ENCODE data around the gene CREBZF. TPM values are rescaled to one million over a fixed set of nuclear protein-coding genes. Genes with fewer than 3 reads are reported as not detected.
"Not testable (repeated sequence)": the region's sequence is repeated elsewhere in the genome, so short reads cannot be mapped to it uniquely, and the experiment has no call there.

CREBZF gene
- total RNA-seq, 1 donor from 2014 or later = 66.3 TPM

GRCh38 chr11:85682330-85683305 lies 17.7 kb upstream of the CREBZF start:
- Mint-ChIP-seq H3K4me3 (ENCODE audit: low read depth) (no peak overlapping the region), H3K9me3 (ENCODE audit: low read depth) (no peaks in the 10 kb centered on the region), H3K27ac (no peak overlapping the region)

GRCh38 chr11:85680897-85681296 lies 16.0 kb upstream of the CREBZF start:
- no peak for DNase-seq (ENCODE audit: low spot score, unreplicated experiment)
- Mint-ChIP-seq H3K27me3 (no peaks in the 10 kb centered on the region), H3K36me3 (ENCODE audit: insufficient read depth) (no peaks in the 10 kb centered on the region), H3K4me3 (ENCODE audit: low read depth) (no peak overlapping the region), H3K27ac (no peak overlapping the region), H3K4me1 (ENCODE audit: low read depth) (peaks cover 4% of the 10 kb centered on the region), H3K9me3 (ENCODE audit: low read depth) (no peaks in the 10 kb centered on the region)
- TF ChIP-seq CTCF (IDR thresholded peaks at IDR 0.05; ENCODE audit: unreplicated experiment) = no peak

More at GRCh38 chr11:85682330-85683305, 17.7 kb upstream of the CREBZF start:
- H3K27me3 Mint-ChIP-seq = no peaks in the 10 kb centered on the region
- H3K36me3 Mint-ChIP-seq (ENCODE audit: insufficient read depth) = no peaks in the 10 kb centered on the region
- no peak for TF ChIP-seq CTCF (IDR thresholded peaks at IDR 0.05; ENCODE audit: unreplicated experiment)
- no peak for DNase-seq (ENCODE audit: low spot score, unreplicated experiment)
- peaks cover 9% of the 10 kb centered on the region for H3K4me1 Mint-ChIP-seq (ENCODE audit: low read depth)

GRCh38 chr11:85679576-85679975 lies 14.6 kb upstream of the CREBZF start:
- no peaks in the 10 kb centered on the region for H3K36me3 Mint-ChIP-seq (ENCODE audit: insufficient read depth)
- H3K4me3 Mint-ChIP-seq (ENCODE audit: low read depth) = no peak overlapping the region
- no peak overlapping the region for H3K27ac Mint-ChIP-seq
- TF ChIP-seq CTCF (IDR thresholded peaks at IDR 0.05; ENCODE audit: unreplicated experiment) = no peak
- no peaks in the 10 kb centered on the region for H3K9me3 Mint-ChIP-seq (ENCODE audit: low read depth)
- peaks cover 4% of the 10 kb centered on the region for H3K4me1 Mint-ChIP-seq (ENCODE audit: low read depth)
- no peaks in the 10 kb centered on the region for H3K27me3 Mint-ChIP-seq
- DNase-seq (ENCODE audit: low spot score, unreplicated experiment) = no peak

GRCh38 chr11:85673393-85673792 lies 8.5 kb upstream of the CREBZF start:
- TF ChIP-seq CTCF (IDR thresholded peaks at IDR 0.05; ENCODE audit: unreplicated experiment) = no peak
- H3K4me1 Mint-ChIP-seq (ENCODE audit: low read depth) = no peaks in the 10 kb centered on the region
- H3K4me3 Mint-ChIP-seq (ENCODE audit: low read depth) = no peak overlapping the region
- no peaks in the 10 kb centered on the region for H3K36me3 Mint-ChIP-seq (ENCODE audit: insufficient read depth)
- peaks cover 4% of the 10 kb centered on the region for H3K9me3 Mint-ChIP-seq (ENCODE audit: low read depth)
- DNase-seq (ENCODE audit: low spot score, unreplicated experiment) = no peak
- H3K27me3 Mint-ChIP-seq = no peaks in the 10 kb centered on the region
- H3K27ac Mint-ChIP-seq = no peak overlapping the region

- no peaks in the 10 kb centered on the region for H3K36me3 Mint-ChIP-seq (ENCODE audit: insufficient read depth)
- peaks cover 4% of the 10 kb centered on the region for H3K9me3 Mint-ChIP-seq (ENCODE audit: low read depth)
- H3K4me3 Mint-ChIP-seq (ENCODE audit: low read depth) = no peak overlapping the region
- no peak for TF ChIP-seq CTCF (IDR thresholded peaks at IDR 0.05; ENCODE audit: unreplicated experiment)
- no peaks in the 10 kb centered on the region for H3K4me1 Mint-ChIP-seq (ENCODE audit: low read depth)
- H3K27me3 Mint-ChIP-seq = no peaks in the 10 kb centered on the region
- no peak for DNase-seq (ENCODE audit: low spot score, unreplicated experiment)
- H3K27ac Mint-ChIP-seq = no peak overlapping the region
Observed at GRCh38 chr11:85672105-85672902, 7.4 kb upstream of the CREBZF start.

- H3K27ac Mint-ChIP-seq; DNase-seq (ENCODE audit: low spot score, unreplicated experiment); H3K9me3 Mint-ChIP-seq (ENCODE audit: low read depth); H3K4me3 Mint-ChIP-seq (ENCODE audit: low read depth); H3K36me3 Mint-ChIP-seq (ENCODE audit: insufficient read depth); H3K27me3 Mint-ChIP-seq; H3K4me1 Mint-ChIP-seq (ENCODE audit: low read depth): not testable (repeated sequence)
Observed at GRCh38 chr11:85670949-85671663, 6.2 kb upstream of the CREBZF start.
